GM19395 (cell line): ENCODE measurements around the gene PPP1CB.

Experiments used
- ATAC-seq: cut with Tn5 transposase; IDR thresholded peaks from one replicate; pipeline ENCODE4 v1.9.1; 2021; ENCODE audit warnings: mild to moderate bottlenecking, moderate library complexity; ENCODE audit not compliant: unreplicated experiment

Gene PPP1CB

GRCh38 chr2:28842042-28842441 is 90.4 kb downstream of the PPP1CB start:
- ATAC-seq = no peak
